B cell (primary cell): ENCODE results near the gene ANKRD61. TPM values are rescaled to one million over a fixed set of nuclear protein-coding genes. Genes with fewer than 3 reads are reported as not detected.

ENCODE experiments used
- ATAC-seq: fragments of 200-7000 bp; cut with Tn5 transposase; one replicate; pipeline ENCODE4 v1.10.0; 2021; ENCODE audit warnings: low read depth, mild to moderate bottlenecking, moderate number of reproducible peaks, moderate library complexity
- CTCF ChIA-PET: fragments of 350-600 bp; sonication (Branson Sonifier 250); formaldehyde crosslinking; loops from one replicate; lab custom pipeline; 2021; ENCODE audit warnings: antibody characterized with exemption, inconsistent platforms; lab: Charles Lee
- POLR2A ChIA-PET: fragments of 350-600 bp; sonication (Branson Sonifier 250); formaldehyde crosslinking; loops from one replicate; lab custom pipeline; 2021; ENCODE audit warnings: antibody characterized with exemption; lab: Charles Lee
- DNase-seq: peaks from one replicate; pipeline ENCODE4 v3.0.0; 2013
- H2AFZ ChIP-seq: 2 replicates; pipeline ENCODE4 v1.6.1; 2012; ENCODE audit warnings: mild to moderate bottlenecking, low read depth, low read length; ENCODE audit not compliant: insufficient read depth, poor library complexity, severe bottlenecking
- H3K27ac ChIP-seq, 2 donors: 1 replicate in 1 of 2; 2 replicates in 1 of 2; pipeline ENCODE4 v1.5.1; 2012 to 2013; ENCODE audit warnings: low read length in 2 of 2, mild to moderate bottlenecking in 2 of 2, moderate library complexity in 1 of 2
- H3K27me3 ChIP-seq, 4 experiments: fragments of 200-600 bp in 1 of 4; sonication (generic) in 1 of 4; replicated peaks in 1 of 4; 1 replicate in 2 of 4; 2 replicates in 2 of 4; pipeline versions ENCODE4 v1.6.1 to v1.7.0; 2013 to 2016; ENCODE audit warnings: low read length in 3 of 4, mild to moderate bottlenecking in 2 of 4, mixed read lengths in 1 of 4, moderate library complexity in 1 of 4; ENCODE audit not compliant: insufficient read depth in 4 of 4, control insufficient read depth in 3 of 4; ENCODE audit errors: control extremely low read depth in 1 of 4
- H3K36me3 ChIP-seq, 2 experiments: replicated peaks in 1 of 2; 1 replicate in 1 of 2; 2 replicates in 1 of 2; pipeline versions ENCODE4 v1.6.1 to v1.7.1; 2013; ENCODE audit warnings: low read length in 1 of 2; ENCODE audit not compliant: insufficient read depth in 2 of 2, control insufficient read depth in 1 of 2; ENCODE audit errors: control extremely low read depth in 1 of 2, extremely low read depth in 1 of 2
- H3K4me1 ChIP-seq, 2 donors: fragments of 200-600 bp in 1 of 2; sonication (generic) in 1 of 2; 1 replicate in 1 of 2; 2 replicates in 1 of 2; pipeline versions ENCODE4 v1.5.1 to v1.6.1; 2013 to 2017; ENCODE audit warnings: low read length in 2 of 2; ENCODE audit not compliant: control insufficient read depth in 2 of 2, insufficient read depth in 2 of 2
- H3K4me2 ChIP-seq: replicated peaks from 2 replicates; pipeline ENCODE3; 2012; ENCODE audit warnings: mild to moderate bottlenecking, low read depth, low read length; ENCODE audit not compliant: poor library complexity, severe bottlenecking
- H3K4me3 ChIP-seq, 5 experiments: fragments of 200-600 bp in 1 of 5; sonication (generic) in 1 of 5; 1 replicate in 3 of 5; 2 replicates in 2 of 5; pipeline versions ENCODE4 v1.5.1 to v1.7.0; 2011 to 2016; ENCODE audit warnings: low read length in 4 of 5, mild to moderate bottlenecking in 4 of 5, low read depth in 2 of 5, control low read depth in 1 of 5, moderate library complexity in 1 of 5; ENCODE audit not compliant: insufficient read depth in 1 of 5; ENCODE audit errors: control extremely low read depth in 1 of 5, extremely low read depth in 1 of 5
- H3K79me2 ChIP-seq: fragments of 200-600 bp; sonication (generic); one replicate; pipeline ENCODE4 v1.6.0; 2016; ENCODE audit warnings: low read length; ENCODE audit not compliant: control insufficient read depth, insufficient read depth
- H3K9ac ChIP-seq: fragments of 200-600 bp; sonication (generic); 2 replicates; pipeline ENCODE4 v1.6.1; 2017; ENCODE audit warnings: mild to moderate bottlenecking, low read length, moderate library complexity
- H3K9me3 ChIP-seq, 3 donors: one replicate each; pipeline versions ENCODE4 v1.6.1 to v1.7.1; 2013; ENCODE audit warnings: low read length in 2 of 3; ENCODE audit not compliant: control insufficient read depth in 2 of 3, insufficient read depth in 1 of 3; ENCODE audit errors: control extremely low read depth in 1 of 3
- H4K20me1 ChIP-seq: 2 replicates; pipeline ENCODE4 v1.6.0; 2012; ENCODE audit warnings: mild to moderate bottlenecking, low read length; ENCODE audit not compliant: insufficient read depth, control insufficient read depth, poor library complexity, severe bottlenecking
- H3K27ac Mint-ChIP-seq: one replicate; pipeline ENCODE4 v1.8.0; 2021; ENCODE audit warnings: mixed read lengths
- H3K27me3 Mint-ChIP-seq: one replicate; pipeline ENCODE4 v1.8.0; 2021; ENCODE audit warnings: mixed read lengths
- H3K4me1 Mint-ChIP-seq: one replicate; pipeline ENCODE4 v1.8.0; 2021; ENCODE audit warnings: mixed read lengths
- H3K4me3 Mint-ChIP-seq: one replicate; pipeline ENCODE4 v1.8.0; 2021; ENCODE audit warnings: mixed read lengths
- H3K9me3 Mint-ChIP-seq: one replicate; pipeline ENCODE4 v1.8.0; 2022; ENCODE audit warnings: mixed read lengths; ENCODE audit not compliant: insufficient read depth
- EZH2 ChIP-seq: IDR thresholded peaks from 2 replicates; pipeline ENCODE4 v1.6.1; 2012; ENCODE audit warnings: borderline replicate concordance, low read depth, mild to moderate bottlenecking, moderate library complexity, low read length; ENCODE audit not compliant: insufficient read depth, poor library complexity, severe bottlenecking
- WGBS: methylation state at CpG from one replicate; pipeline ENCODE4 v1.1.5; 2013; ENCODE audit warnings: missing lambda C conversion rate; ENCODE audit not compliant: insufficient coverage; 5-methylcytosine and 5-hydroxymethylcytosine counted together
- intact Hi-C: fragments of 100-400 bp; cut with micrococcal nuclease; formaldehyde crosslinking; loops from one replicate; pipeline ENCODE4 v1.10.0; 2022
- polyA plus RNA-seq: library from polyadenylated mRNA; depleted of rRNA; stranded (reverse); fragments of >200 nt; gene quantifications from 2 replicates; pipeline ENCODE4 v1.2.3, GENCODE V29; 2012
- total RNA-seq, 2 donors: library from RNA; stranded (reverse); fragments of 120-200 nt in 1 of 2; gene quantifications; 1 replicate in 1 of 2; 2 replicates in 1 of 2; pipeline versions ENCODE4 v1.2.3 to v1.2.4, GENCODE V29; 2013 to 2022
- TF ChIP-seq, protein P1 (sequence below): fragments of 200-600 bp; IDR thresholded peaks from one replicate; pipeline ENCODE4 v1.8.0; 2022; ENCODE audit warnings: antibody characterized with exemption, mild to moderate bottlenecking

The ANKRD61 gene
- total and polyA plus RNA-seq, 2 donors (not counting 1 experiment from before 2014, with no cell fraction given): 0.13 TPM; not detected in 1

DNA sequence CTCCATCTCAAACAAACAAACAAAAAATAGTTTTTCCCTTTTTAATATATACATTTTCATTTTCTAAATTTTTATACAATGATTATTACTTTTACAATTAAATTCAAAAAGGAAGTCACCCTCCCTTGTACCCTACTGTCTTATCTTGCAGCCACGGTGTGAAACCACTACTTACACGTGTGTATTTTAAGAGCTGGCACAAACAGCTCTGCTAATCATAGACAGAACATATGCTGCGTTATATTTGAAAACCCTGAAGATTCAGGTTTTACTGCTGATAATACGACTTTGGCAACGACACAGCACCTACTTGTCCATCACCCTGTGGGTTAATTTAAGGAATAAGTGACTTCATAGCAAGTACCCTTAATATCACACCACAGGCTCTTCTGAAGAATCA lies 991 bp downstream of the ANKRD61 start:
- no peak overlapping the region for H3K9ac ChIP-seq
- no peaks in the 10 kb centered on the region for H3K27me3 ChIP-seq
- no peaks in the 10 kb centered on the region for H3K9me3 ChIP-seq
- ChIA-PET POLR2A (no interaction called here), CTCF (interaction anchor here (0.6 to 1.7 kb wide), 3 partner anchors 74 to 473 kb away, joined by 3 to 5 read pairs (median 5); no protein-coding TSS in a partner anchor)
- Mint-ChIP-seq H3K4me1 (peaks cover 4% of the 10 kb centered on the region), H3K9me3 (no peaks in the 10 kb centered on the region), H3K27me3 (no peaks in the 10 kb centered on the region), H3K27ac (no peak overlapping the region), H3K4me3 (no peak overlapping the region)
- no peak overlapping the region for H3K4me2 ChIP-seq
- H3K27ac ChIP-seq: no peak overlapping the region
- no peak overlapping the region for H2AFZ ChIP-seq
- peaks cover 6 to 71% of the 10 kb centered on the region in 2 experiments for H3K36me3 ChIP-seq
- WGBS: 50% methylated on average over 2 of the region's 5 CpGs
- no peak for TF ChIP-seq EZH2
- TF ChIP-seq, protein P1, sequence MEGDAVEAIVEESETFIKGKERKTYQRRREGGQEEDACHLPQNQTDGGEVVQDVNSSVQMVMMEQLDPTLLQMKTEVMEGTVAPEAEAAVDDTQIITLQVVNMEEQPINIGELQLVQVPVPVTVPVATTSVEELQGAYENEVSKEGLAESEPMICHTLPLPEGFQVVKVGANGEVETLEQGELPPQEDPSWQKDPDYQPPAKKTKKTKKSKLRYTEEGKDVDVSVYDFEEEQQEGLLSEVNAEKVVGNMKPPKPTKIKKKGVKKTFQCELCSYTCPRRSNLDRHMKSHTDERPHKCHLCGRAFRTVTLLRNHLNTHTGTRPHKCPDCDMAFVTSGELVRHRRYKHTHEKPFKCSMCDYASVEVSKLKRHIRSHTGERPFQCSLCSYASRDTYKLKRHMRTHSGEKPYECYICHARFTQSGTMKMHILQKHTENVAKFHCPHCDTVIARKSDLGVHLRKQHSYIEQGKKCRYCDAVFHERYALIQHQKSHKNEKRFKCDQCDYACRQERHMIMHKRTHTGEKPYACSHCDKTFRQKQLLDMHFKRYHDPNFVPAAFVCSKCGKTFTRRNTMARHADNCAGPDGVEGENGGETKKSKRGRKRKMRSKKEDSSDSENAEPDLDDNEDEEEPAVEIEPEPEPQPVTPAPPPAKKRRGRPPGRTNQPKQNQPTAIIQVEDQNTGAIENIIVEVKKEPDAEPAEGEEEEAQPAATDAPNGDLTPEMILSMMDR: no peak
- no peaks in the 10 kb centered on the region for H4K20me1 ChIP-seq
- H3K79me2 ChIP-seq: peaks cover 34% of the 10 kb centered on the region
- ATAC-seq (no peak), DNase-seq (no peak)
- H3K4me3 ChIP-seq: no peak overlapping the region
- peaks cover under 1 to 5% of the 10 kb centered on the region in 2 donors for H3K4me1 ChIP-seq
- intact Hi-C loops: no loop called here

DNA sequence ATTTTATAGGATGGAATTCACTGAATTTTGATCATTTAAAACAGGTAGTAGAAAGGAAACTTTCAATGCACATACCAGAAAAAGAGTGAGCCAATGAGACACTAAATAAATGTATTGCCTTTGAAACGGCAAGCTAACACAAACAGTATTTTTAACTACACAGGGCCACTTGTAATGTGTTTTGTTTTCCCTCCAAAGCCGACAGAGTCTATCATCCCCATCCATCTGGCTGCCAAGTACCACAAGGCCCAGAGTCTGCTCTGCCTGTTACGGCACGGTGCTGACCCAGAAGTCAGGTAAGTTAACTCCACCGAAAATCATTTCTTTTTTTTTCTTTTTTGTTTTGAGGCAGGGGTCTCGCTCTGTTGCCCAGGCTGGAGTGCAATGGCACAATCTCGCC lies 1.5 kb downstream of the ANKRD61 start:
- WGBS: 98% methylated on average over 5 of the region's 7 CpGs
- ChIA-PET CTCF (interaction anchor here (0.6 to 1.7 kb wide), 3 partner anchors 74 to 473 kb away, joined by 3 to 5 read pairs (median 5); no protein-coding TSS in a partner anchor), POLR2A (no interaction called here)
- Histone ChIP-seq H3K9ac (no peak overlapping the region), H3K4me1 (peaks cover 0 to under 1% of the 10 kb centered on the region in 2 donors), H3K36me3 (peaks cover 6 to 71% of the 10 kb centered on the region in 2 experiments), H3K4me3 (no peak overlapping the region), H3K4me2 (no peak overlapping the region), H3K27ac (no peak overlapping the region), H2AFZ (no peak overlapping the region), H3K9me3 (no peaks in the 10 kb centered on the region), H4K20me1 (no peaks in the 10 kb centered on the region), H3K79me2 (peaks cover 35% of the 10 kb centered on the region), H3K27me3 (no peaks in the 10 kb centered on the region)
- Mint-ChIP-seq H3K27ac (no peak overlapping the region), H3K27me3 (no peaks in the 10 kb centered on the region), H3K9me3 (no peaks in the 10 kb centered on the region), H3K4me1 (peaks cover 1% of the 10 kb centered on the region), H3K4me3 (no peak overlapping the region)
- ATAC-seq: no peak
- DNase-seq: no peak
- intact Hi-C loops: no loop called here
- no peak for TF ChIP-seq EZH2
- TF ChIP-seq, protein P1: no peak
